Naive B cell (primary cell): ENCODE results near the gene UBXN2A. TPM values are rescaled to one million over a fixed set of nuclear protein-coding genes. Genes with fewer than 3 reads are reported as not detected.
"Not testable (repeated sequence)": the region's sequence is repeated elsewhere in the genome, so short reads cannot be mapped to it uniquely, and the experiment has no call there.

Experiments
- ATAC-seq, 2 donors: fragments of 150-1000 bp; cut with Tn5 transposase; 2 replicates each; pipeline ENCODE4 v1.10.0; 2021; ENCODE audit warnings: low read depth in 2 of 2, mild to moderate bottlenecking in 2 of 2, moderate library complexity in 2 of 2
- DNase-seq: peaks from one replicate; pipeline ENCODE4 v3.0.0; 2022
- H3K27ac Mint-ChIP-seq, 6 donors: one replicate each; pipeline ENCODE4 v1.8.0; 2020 to 2022; ENCODE audit warnings: mild to moderate bottlenecking in 6 of 6, mixed read lengths in 6 of 6, moderate library complexity in 5 of 6, inconsistent platforms in 2 of 6
- H3K27me3 Mint-ChIP-seq, 3 donors: one replicate each; pipeline ENCODE4 v1.8.0; 2021 to 2022; ENCODE audit warnings: mixed read lengths in 3 of 3, mild to moderate bottlenecking in 1 of 3
- H3K36me3 Mint-ChIP-seq, 2 donors: one replicate each; pipeline ENCODE4 v1.8.0; 2020 to 2022; ENCODE audit warnings: mixed read lengths in 2 of 2, inconsistent platforms in 1 of 2, mild to moderate bottlenecking in 1 of 2
- H3K4me1 Mint-ChIP-seq, 3 donors: one replicate each; pipeline ENCODE4 v1.8.0; 2020 to 2022; ENCODE audit warnings: mixed read lengths in 3 of 3, inconsistent platforms in 1 of 3, mild to moderate bottlenecking in 1 of 3, moderate library complexity in 1 of 3
- H3K4me3 Mint-ChIP-seq, 8 donors: one replicate each; pipeline ENCODE4 v1.8.0; 2020 to 2022; ENCODE audit warnings: mild to moderate bottlenecking in 8 of 8, mixed read lengths in 8 of 8, moderate library complexity in 8 of 8, inconsistent platforms in 2 of 8
- H3K9me3 Mint-ChIP-seq, 7 donors: one replicate each; pipeline ENCODE4 v1.8.0; 2020 to 2022; ENCODE audit warnings: mixed read lengths in 7 of 7, mild to moderate bottlenecking in 5 of 7, inconsistent platforms in 2 of 7, moderate library complexity in 1 of 7
- polyA plus RNA-seq, 6 donors: library from polyadenylated mRNA; unstranded; fragments of 300-500 nt; fragmentation: Illumina TruSeq; gene quantifications; one replicate each; pipeline ENCODE4 v1.2.3, GENCODE V29; 2021; ENCODE audit warnings: low read depth in 6 of 6

The UBXN2A gene
- polyA plus RNA-seq, 6 donors from 2014 or later: 8.0 to 14.2 (median 11.7) TPM

DNA sequence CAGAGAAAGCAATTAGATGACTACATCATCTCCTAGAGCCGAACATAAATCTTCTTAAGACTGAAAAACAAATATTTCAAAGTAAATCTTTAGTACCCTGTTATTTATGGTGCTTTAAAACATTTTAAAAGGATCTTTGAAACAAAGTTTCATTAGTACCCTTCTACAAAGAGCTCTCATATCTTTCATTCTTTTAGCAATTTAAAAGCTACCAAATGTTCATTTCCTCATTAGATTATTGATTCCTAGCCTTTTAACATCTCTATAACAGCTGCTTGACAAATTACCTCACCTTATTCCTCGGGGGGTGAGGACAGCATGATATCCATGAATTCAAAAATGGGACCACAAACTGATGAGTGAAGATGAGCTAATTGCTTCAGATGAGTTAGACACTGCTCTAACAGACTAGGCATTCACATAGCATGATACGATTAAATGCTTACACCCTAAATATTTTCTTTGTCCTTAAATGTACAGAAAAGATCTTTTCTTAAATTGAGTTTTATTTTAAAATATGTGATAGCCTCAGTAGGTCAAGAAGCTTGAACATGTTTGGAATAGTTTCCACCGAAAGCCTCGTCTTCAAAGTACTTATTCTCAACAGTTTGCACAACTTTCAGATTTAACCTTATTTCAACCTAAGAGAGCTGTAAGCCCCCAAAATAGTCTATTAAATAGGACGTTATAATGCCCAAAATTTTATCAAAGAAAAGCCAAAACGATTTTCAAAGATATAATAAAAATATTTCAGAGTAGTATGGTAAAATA lies 15.5 kb upstream of the UBXN2A start:
- Mint-ChIP-seq H3K27me3 (no peaks in the 10 kb centered on the region), H3K9me3 (no peaks in the 10 kb centered on the region), H3K4me3 (peak overlapping the region in 6 of 8 donors; percentile 62 to 99 (median 95)), H3K4me1 (peaks cover 37 to 58% (median 53%) of the 10 kb centered on the region in 3 donors), H3K27ac (peak overlapping the region in 2 of 6 donors; percentile 99 to 100), H3K36me3 (no peaks in the 10 kb centered on the region)
- DNase-seq: no peak
- no peak for ATAC-seq

DNA sequence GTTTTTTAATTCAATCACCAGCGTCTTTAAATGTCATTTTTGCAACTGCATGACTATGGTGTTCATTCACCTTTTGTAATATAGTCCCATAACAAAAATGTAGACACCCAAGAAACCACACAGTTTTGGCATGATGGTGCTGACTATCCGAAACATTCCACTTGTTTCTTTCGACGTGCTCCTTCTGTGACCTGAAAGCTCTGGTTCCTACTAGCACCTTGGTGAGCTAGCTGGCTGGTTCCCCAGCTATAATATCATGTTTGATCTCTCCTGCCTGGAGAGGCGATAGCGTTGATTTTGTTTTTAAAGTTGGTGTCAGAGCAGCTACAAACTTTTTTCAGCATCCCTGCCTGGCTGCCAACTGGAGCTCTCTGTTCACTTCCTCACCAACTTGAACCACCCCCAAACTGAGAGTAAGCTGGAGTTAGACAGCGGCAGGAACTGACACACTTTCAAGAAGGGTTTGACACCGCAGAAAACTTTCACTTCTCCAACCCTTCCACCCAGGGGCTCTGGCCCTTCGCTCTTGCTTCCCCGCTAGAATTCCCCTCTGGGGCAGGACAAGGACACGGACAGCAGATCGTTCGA lies 14.5 kb upstream of the UBXN2A start:
- H3K9me3 Mint-ChIP-seq: no peaks in the 10 kb centered on the region
- peak; percentile 90 for DNase-seq

DNA sequence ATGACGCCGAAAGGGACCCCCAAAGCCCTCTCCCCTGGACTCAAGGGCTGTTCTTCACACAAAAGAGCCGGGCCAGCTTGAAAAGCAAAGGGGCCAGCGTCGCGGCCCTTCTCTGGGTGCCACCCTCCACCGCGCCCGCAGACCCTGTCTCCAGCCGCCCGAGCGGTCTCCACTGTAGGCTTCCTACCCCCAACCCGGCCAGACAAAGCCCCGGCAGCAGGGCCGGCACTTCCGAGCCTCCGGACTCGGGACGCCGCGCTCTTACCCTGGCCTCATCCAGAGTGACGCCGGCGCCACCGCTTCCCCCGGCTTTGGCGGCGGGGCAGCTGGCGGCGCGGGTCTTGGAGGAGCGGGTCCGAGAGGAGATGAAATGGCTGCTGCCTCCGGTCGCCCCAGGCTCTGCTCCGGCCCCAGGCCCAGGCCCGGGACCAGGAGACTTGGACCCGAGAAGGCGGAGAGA lies 13.9 kb upstream of the UBXN2A start:
- Mint-ChIP-seq H3K27ac (peak overlapping the region; percentile 99 to 100 (median 100)), H3K27me3 (no peaks in the 10 kb centered on the region), H3K9me3 (no peaks in the 10 kb centered on the region), H3K4me1 (peaks cover 40 to 47% (median 46%) of the 10 kb centered on the region in 3 donors), H3K4me3 (peak overlapping the region; percentile 93 to 99 (median 96)), H3K36me3 (no peaks in the 10 kb centered on the region)
- peak; percentile 11 to 14 for ATAC-seq
- DNase-seq: no peak

More for the DNA sequence above, 14.5 kb upstream of the UBXN2A start:
- Mint-ChIP-seq H3K4me3 (peak overlapping the region; percentile 93 to 99 (median 96)), H3K4me1 (peaks cover 40 to 48% (median 46%) of the 10 kb centered on the region in 3 donors), H3K36me3 (no peaks in the 10 kb centered on the region), H3K27me3 (no peaks in the 10 kb centered on the region), H3K27ac (peak overlapping the region; percentile 99 to 100 (median 100))
- peak; percentile 69 to 70 for ATAC-seq

DNA sequence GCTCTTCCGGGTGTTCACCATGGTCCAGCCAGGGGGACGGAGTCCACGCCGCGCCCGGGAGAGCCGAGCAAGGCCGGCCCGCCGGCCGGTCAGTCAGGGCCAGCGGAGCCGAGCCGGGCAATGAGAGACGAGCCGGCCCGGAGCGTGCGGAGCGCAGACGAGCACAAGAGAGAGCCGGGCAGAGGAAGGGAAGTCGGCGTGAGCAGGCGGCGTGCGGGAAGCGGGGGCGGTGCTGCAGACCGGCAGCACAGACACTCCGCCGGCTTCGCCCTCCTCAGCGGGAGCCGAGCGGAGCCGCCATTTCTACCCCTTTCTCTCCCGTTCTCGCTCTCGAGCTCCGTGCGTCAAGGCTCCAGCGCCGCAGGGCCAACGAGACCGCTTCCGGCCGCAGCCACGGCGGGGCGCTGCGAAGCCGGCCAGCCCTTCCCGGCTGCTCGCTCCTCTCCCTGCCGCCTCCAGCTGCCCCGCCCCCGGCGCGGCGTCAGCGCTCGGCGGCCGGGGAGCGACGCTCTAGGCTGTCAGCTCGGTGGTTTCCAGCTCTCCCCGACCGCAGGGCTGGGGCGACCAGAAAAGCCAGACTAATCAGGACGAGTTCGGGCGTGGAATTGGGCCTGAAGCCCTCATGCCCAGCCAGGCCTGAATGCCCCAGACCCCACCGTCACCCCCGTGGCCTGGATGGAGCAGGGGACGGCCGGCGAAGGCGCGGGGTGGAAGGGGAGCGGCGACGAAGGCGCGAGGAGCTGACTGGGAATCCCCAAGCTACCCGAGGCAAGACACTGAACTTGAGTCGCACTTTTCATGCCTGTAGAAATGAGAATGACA lies 13.3 kb upstream of the UBXN2A start, which contains the start of gene ATAD2B:
Gene ATAD2B (minus strand): TSS at position 374 of the 822 bp plus-strand sequence. CDS start 353 bp downstream, at position 21.
- Mint-ChIP-seq H3K36me3 (no peaks in the 10 kb centered on the region), H3K27ac (peak within 1 kb of the TSS; percentile 99 to 100 (median 100)), H3K4me1 (peaks cover 39 to 47% (median 45%) of the 10 kb centered on the region in 3 donors)

DNA sequence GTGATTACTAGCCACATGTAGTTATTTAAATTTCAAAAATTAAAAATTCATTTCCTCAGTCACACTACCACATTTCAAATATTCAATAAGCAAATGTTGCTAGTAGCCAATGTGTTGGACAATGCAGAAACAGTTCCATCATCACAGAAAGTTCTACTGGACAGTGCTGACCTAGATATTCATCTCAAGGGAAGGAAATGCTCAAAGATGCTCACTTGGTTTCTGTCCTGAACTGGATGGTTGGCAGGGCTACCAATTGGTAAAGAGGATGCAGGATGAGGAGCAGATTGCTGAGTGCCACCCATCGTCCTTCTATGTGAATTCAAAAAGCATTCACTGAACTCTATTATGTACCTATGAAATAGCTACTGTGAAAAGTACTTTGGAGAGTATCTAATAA lies 6.0 kb upstream of the UBXN2A start:
- Mint-ChIP-seq H3K9me3 (no peaks in the 10 kb centered on the region), H3K36me3 (no peaks in the 10 kb centered on the region), H3K4me1 (peaks cover 5 to 8% (median 6%) of the 10 kb centered on the region in 3 donors), H3K27ac (peak overlapping the region in 1 of 6 donors; percentile 75), H3K27me3 (peaks cover 0 to under 1% (median 0%) of the 10 kb centered on the region in 3 donors), H3K4me3 (no peak overlapping the region)
- ATAC-seq: no peak
- no peak for DNase-seq

More for the DNA sequence above, 13.3 kb upstream of the UBXN2A start, which contains the start of gene ATAD2B:
- Mint-ChIP-seq H3K27me3 (no peaks in the 10 kb centered on the region), H3K9me3 (no peaks in the 10 kb centered on the region), H3K4me3 (peak within 1 kb of the TSS; percentile 93 to 99 (median 96))
- DNase-seq (peak; percentile 96), ATAC-seq (peak; percentile 66 to 71)

DNA sequence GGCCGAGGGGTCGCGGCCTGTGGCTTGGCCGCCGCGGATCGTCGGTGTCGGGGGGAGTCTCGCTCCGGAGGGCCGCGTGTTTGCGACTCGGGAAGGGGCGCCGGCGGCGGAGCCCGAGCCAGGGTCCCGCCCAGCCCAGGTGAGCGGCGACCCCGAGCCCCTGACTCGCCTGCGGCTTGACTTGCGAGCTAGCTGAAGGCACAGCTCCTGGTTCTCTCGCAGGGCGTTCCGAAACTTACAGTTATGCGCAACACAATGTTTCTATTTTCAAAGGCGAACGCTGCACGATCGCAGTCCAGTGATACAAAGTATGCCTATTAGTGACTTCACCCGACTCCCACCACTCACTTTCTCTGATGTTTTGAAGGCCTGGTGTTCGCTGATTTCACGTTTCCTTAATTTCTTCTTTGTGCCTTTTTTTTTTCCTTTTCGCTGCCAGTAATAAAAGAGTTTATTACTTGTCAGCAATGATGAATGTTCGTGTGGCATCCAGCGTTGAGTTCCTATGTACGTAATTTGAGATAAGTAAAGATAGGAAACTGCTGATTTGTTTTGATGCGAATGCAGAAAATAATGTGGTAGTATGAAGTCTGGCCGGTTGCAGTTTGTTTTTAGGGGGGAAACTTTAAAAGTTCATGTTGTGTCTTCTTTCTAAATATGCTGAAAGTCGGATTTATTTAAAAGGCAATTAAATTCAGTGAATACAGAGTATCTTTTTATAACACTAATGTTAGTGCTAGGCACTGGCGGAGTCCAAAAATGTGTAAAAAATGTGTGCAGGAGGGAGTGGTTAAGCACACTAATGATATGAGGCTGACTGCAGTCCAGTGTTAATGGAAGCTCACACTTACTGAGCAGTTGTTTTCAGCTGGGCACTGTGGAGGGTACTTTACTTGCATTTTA lies 706 bp downstream of the UBXN2A start:
- Mint-ChIP-seq H3K4me1 (peaks cover 19 to 27% (median 19%) of the 10 kb centered on the region in 3 donors), H3K4me3 (peak overlapping the region; percentile 80 to 96 (median 90)), H3K36me3 (no peaks in the 10 kb centered on the region), H3K27me3 (peaks cover 0 to 4% (median 0%) of the 10 kb centered on the region in 3 donors), H3K9me3 (no peaks in the 10 kb centered on the region), H3K27ac (peak overlapping the region in 5 of 6 donors; percentile 20 to 92 (median 74))
- DNase-seq: no peak
- peak; percentile 57 to 58 for ATAC-seq

DNA sequence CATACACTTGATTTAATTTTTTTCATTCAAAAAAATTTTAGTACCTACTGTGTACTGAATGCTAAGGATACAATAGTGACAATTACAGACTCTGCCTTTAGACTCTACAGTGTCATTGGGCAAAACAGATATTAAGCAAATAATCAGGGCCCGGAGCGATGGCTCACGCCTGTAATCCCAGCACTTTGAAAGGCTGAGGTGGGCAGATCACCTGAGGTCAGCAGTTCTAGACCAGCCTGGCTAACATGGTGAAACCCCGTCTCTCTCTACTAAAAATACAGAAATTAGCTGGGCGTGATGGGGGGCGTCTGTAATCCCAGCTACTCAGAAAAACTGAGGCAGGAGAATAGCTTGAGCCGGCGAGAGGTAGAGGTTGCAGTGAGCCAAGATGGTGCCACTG lies 1.4 kb downstream of the UBXN2A start:
- Mint-ChIP-seq H3K27me3 (peaks cover 0 to 4% (median 0%) of the 10 kb centered on the region in 3 donors), H3K27ac (peak overlapping the region in 1 of 6 donors; percentile 88), H3K4me1 (peaks cover 19 to 27% (median 19%) of the 10 kb centered on the region in 3 donors), H3K36me3 (no peaks in the 10 kb centered on the region), H3K4me3 (peak overlapping the region in 4 of 8 donors; percentile 10 to 96 (median 58)), H3K9me3 (no peaks in the 10 kb centered on the region)
- ATAC-seq: no peak
- DNase-seq: no peak

DNA sequence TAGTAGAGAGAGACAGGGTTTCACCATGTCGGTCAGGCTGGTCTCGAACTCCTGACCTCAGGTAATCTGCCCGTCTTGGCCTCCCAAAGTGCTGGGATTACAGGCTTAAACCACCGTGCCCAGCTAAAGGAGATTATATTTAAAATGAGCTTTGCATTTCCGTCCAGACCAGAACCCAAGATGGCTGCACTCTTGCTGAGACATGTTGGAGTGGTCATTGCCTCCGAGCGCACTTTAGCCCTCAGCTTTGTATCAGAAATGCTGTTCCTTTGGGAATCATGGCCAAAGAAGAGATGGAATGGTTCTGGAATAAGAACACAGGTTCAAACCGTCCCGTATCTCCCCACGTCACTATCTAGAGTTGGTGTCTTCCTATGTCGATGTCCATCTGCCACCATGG lies 3.4 kb downstream of the UBXN2A start:
- no peak overlapping the region for H3K27ac Mint-ChIP-seq
- no peaks in the 10 kb centered on the region for H3K36me3 Mint-ChIP-seq
- DNase-seq (no peak), ATAC-seq (no peak)
- peaks cover 0 to 4% (median 0%) of the 10 kb centered on the region in 3 donors for H3K27me3 Mint-ChIP-seq
- H3K4me1 Mint-ChIP-seq: peaks cover 19 to 27% (median 19%) of the 10 kb centered on the region in 3 donors
- H3K4me3 Mint-ChIP-seq: peak overlapping the region in 1 of 8 donors; percentile 55
- no peaks in the 10 kb centered on the region for H3K9me3 Mint-ChIP-seq

DNA sequence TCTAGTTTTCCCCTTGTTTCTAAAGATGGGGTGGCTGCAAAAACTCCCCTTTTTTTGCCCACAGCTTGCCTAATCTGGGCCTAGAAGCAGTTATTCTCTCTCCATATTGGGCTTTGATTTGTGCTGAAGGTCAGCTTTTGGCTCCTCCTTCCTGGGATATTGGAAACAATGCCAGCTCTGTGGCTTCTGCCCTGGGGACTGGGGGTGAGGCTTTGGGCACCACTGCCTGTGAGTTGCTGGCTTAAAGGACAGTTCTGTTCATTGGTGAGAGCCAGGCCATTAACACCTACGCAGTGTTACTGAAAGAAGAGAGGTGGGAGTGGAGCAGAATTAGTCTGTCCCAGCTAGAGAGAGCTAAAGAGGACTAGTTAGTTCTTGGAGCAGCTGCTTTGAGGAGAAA lies 4.3 kb downstream of the UBXN2A start:
- H3K4me1 Mint-ChIP-seq: peaks cover 11 to 21% (median 12%) of the 10 kb centered on the region in 3 donors
- ATAC-seq: no peak
- peak overlapping the region in 2 of 8 donors; percentile 17 to 55 for H3K4me3 Mint-ChIP-seq
- DNase-seq: no peak
- no peak overlapping the region for H3K27ac Mint-ChIP-seq
- no peaks in the 10 kb centered on the region for H3K36me3 Mint-ChIP-seq
- H3K9me3 Mint-ChIP-seq: no peaks in the 10 kb centered on the region
- peaks cover 0 to under 1% (median 0%) of the 10 kb centered on the region in 3 donors for H3K27me3 Mint-ChIP-seq

DNA sequence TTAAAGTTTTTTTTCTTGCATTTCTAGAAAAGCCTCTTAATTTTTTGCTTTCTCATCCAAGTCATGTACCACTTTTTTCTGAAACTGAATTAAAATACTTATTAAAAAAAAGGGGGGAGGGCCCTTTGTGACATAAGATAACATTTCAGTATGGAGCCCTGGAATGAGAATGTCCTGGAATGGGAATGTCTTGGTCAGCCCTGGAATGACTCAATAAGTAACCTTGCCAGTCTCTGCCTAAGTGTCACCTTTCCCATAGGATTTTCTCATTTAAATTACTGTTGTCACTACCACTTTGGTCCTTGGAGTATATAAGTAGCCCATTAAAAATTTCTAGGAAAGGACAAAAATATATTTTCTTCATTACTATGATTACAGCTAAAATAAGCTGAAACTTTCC lies 4.7 kb downstream of the UBXN2A start:
- ATAC-seq (no peak), DNase-seq (no peak)
- Mint-ChIP-seq H3K36me3 (no peaks in the 10 kb centered on the region), H3K4me1 (peaks cover 7 to 16% (median 12%) of the 10 kb centered on the region in 3 donors), H3K27ac (no peak overlapping the region), H3K4me3 (no peak overlapping the region), H3K27me3 (no peaks in the 10 kb centered on the region), H3K9me3 (no peaks in the 10 kb centered on the region)

DNA sequence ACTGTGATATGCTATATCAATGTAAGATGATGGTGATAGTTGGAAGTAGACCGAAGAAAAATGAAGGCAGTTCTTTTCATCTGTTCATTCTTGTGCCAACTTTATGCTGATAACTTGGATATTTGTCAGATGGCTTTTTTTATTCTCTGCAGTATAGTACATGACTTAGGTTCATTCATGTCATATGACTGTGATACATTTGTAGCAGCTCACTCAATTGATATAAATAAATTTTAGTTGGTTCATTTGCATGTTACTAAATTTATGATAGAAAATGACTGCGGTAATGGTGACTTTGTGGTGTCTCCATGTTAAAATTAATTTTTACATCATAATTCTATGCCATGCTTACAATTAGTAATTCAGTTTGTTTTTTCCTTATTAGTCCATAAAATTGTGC lies 7.1 kb downstream of the UBXN2A start:
- ATAC-seq: no peak
- peak overlapping the region in 1 of 6 donors; percentile 33 for H3K27ac Mint-ChIP-seq
- H3K9me3 Mint-ChIP-seq: no peaks in the 10 kb centered on the region
- H3K36me3 Mint-ChIP-seq: no peaks in the 10 kb centered on the region
- no peak for DNase-seq
- no peaks in the 10 kb centered on the region for H3K27me3 Mint-ChIP-seq
- no peak overlapping the region for H3K4me3 Mint-ChIP-seq
- H3K4me1 Mint-ChIP-seq: peaks cover 0 to 12% (median 0%) of the 10 kb centered on the region in 3 donors

DNA sequence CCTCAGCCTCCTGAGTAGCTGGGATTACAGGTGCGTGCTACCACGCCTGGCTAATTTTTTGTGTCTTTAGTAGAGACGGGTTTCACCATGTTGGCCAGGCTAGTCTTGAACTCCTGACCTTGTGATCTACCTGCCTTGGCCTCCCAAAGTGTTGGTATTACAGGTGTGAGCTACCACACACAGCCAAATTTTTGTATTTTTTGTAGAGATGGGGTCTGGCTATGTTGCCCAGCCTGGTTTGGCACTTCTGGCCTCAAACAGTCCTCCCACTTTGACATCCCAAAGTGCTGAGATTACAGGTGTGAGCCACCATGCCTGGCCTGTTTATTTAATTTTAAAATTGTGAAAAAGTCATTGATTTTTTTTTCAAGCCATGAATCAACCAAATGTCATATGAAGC lies 12.3 kb downstream of the UBXN2A start:
- H3K9me3 Mint-ChIP-seq, DNase-seq, H3K27ac Mint-ChIP-seq, H3K4me3 Mint-ChIP-seq, H3K27me3 Mint-ChIP-seq, H3K4me1 Mint-ChIP-seq, ATAC-seq, H3K36me3 Mint-ChIP-seq: not testable (repeated sequence)
